ENCODE measurements around the gene ELMO1.

DNA sequence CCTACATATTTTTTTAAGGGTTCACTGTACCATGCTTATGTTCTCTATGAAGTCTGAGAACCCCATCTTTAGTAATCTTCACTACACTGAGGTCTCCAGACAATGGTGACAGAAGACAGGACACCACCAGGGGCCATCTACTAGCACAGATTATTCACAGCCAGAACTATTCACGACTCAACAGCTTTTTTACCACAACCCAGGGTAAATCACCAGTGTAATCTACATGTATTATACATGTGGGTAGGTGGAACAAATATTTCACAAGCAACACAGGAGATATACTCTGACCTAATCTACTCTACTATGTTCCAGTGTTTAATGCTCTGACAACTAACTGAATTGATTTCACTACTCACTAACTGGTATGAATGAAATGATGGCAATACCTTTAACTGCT, 136.1 kb downstream of the ELMO1 start:
- TF ChIP-seq, protein P1, sequence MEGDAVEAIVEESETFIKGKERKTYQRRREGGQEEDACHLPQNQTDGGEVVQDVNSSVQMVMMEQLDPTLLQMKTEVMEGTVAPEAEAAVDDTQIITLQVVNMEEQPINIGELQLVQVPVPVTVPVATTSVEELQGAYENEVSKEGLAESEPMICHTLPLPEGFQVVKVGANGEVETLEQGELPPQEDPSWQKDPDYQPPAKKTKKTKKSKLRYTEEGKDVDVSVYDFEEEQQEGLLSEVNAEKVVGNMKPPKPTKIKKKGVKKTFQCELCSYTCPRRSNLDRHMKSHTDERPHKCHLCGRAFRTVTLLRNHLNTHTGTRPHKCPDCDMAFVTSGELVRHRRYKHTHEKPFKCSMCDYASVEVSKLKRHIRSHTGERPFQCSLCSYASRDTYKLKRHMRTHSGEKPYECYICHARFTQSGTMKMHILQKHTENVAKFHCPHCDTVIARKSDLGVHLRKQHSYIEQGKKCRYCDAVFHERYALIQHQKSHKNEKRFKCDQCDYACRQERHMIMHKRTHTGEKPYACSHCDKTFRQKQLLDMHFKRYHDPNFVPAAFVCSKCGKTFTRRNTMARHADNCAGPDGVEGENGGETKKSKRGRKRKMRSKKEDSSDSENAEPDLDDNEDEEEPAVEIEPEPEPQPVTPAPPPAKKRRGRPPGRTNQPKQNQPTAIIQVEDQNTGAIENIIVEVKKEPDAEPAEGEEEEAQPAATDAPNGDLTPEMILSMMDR (IDR thresholded peaks at IDR 0.05): no peak
- no peak for TF ChIP-seq POLR2A (IDR thresholded peaks at IDR 0.05)

All from heart left ventricle (tissue), 13 donors.